DMS 273 treated with DMSO at 0.1 percent for 48 hours (cell line): ENCODE measurements around the gene RNF208.

Source experiments
- DNase-seq: peaks from one replicate; lab custom pipeline; 2025; lab: John Stamatoyannopoulos, UW

Gene RNF208

DNA sequence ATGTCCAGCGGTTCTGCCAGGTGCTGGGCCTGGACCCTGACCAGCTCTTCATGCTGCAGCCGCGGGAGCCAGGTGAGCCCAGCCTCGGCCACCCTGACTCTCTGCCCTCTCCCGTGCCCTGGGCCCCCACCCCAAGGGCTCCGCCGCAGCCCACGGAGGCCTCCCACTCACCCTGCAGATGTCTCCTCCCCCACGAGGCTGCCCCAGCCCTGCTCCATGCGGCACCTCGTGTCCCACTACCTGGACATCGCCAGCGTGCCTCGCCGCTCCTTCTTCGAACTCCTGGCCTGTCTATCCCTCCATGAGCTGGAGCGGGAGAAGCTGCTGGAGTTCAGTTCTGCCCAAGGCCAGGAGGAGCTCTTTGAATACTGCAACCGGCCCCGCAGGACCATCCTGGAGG lies 7.4 kb downstream of the RNF208 start:
- DNase-seq, result no peak

- DNase-seq, result no peak
Observed at GRCh38 chr9:137213160-137214060, 8.6 kb downstream of the RNF208 start.

DNA sequence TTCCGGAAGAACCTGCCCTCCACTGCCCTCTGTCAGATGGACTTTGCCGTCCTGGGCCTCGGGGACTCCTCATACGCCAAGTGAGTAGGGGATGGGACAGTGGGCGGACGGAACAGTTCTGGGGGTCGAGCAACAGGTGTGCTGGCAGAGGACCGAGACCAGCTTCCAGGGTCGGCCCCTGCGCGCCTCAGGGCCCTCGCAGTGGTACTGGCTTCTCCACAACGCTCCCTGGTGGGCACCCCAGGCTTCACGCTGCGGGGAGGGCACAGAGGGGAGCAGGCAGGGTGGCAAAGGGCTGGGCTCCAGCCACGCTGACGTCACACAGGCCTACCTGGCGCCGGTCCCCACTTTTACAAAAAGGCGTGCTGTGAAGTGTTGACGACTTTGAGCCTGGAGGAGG lies 9.5 kb downstream of the RNF208 start:
- DNase-seq, result no peak

DNA sequence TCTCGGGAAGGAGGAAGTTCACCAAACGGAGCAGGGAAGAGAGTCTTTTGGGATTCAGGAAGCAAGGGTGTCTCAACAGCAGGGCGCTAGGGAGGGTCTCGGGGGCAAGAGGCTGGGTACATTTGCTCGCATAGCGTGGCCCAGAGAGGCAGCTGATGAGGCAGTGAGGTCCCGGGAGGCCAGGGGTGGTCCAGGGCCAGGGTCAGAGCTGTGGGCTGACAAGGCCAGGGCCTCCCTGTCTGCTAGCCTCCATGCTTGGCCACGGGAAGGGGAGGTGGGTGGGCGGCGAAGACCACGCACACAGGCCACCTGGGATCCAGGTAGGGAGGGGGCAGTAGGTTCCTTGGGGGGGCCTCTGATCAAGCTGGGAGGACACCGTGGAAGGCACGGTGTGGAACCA lies 10.5 kb downstream of the RNF208 start:
- DNase-seq, result no peak

DNA sequence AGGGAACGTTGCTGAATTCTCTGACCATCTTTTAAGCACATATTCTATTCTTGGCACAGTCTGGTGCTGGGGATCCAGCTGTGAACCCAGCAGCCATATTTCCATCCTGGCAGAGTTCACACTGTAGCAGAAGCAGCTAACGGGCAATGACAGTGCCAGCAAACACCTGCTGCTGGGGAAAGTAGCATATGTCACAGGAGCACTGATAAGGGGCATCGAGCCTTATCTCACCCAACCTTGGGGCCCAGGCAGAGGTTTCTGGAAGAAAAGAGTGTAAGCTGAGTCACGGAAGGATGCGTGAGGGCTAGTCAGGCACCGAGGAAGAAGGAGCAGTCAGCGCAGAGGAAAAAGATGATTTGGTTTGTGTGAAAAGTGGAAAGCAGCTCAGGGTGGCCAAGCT lies 15.4 kb downstream of the RNF208 start:
- no peak for DNase-seq

DNA sequence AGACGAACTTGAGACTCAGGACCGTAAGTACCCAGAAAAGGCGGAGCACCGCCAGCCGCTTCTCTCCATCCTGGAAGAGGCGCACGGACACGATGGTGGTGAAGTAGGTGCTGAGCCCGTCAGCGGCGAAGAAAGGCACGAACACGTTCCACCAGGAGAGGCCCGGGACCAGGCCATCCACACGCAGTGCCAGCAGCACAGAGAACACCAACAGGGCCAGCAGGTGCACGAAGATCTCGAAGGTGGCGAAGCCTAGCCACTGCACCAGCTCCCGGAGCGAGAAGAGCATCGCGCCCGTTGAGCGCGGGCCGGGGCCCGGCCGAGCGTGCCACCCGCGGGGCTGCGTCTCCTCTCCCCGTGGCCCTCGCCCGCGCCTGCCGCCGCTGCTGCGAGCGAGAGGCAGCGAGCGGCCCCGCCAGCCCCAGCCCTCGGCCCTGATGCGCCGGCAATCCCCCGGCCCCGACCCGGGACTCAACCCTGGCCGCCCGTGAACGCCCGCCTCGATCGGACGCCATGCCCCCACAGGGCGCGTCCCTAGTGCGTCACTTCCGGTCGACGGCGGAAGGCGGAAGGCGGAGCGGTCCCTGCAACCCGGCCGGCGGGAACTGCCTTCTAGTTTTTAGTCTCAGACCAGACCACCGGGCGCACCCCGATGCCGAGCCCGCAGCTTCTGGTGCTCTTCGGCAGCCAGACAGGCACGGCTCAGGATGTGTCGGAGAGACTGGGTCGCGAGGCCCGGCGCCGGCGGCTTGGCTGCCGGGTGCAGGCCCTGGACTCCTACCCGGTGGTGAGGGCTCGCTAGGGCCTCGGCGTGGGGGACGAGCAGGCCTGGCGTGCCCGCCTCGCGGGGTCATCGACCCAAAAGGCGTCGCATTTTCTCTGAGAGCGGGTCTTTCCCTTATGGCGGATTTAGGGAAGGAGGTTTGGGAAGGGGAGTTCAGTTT lies 16.6 kb downstream of the RNF208 start, which contains the start of the genes NDOR1 and TMEM203:
TSS of gene NDOR1 (plus strand) at position 575 of the 944 bp plus-strand sequence. CDS start at position 653, 78 bp downstream.
TSS of gene TMEM203 (minus strand) at position 523 of the 944 bp plus-strand sequence. CDS start at position 289, 234 bp downstream.
- DNase-seq, result peak; percentile 47

- DNase-seq, result no peak
Observed at GRCh38 chr9:137204731-137205125, 17.3 kb downstream of the RNF208 start.

- no peak for DNase-seq
Observed at GRCh38 chr9:137202966-137203365, 19.1 kb downstream of the RNF208 start.

DNA sequence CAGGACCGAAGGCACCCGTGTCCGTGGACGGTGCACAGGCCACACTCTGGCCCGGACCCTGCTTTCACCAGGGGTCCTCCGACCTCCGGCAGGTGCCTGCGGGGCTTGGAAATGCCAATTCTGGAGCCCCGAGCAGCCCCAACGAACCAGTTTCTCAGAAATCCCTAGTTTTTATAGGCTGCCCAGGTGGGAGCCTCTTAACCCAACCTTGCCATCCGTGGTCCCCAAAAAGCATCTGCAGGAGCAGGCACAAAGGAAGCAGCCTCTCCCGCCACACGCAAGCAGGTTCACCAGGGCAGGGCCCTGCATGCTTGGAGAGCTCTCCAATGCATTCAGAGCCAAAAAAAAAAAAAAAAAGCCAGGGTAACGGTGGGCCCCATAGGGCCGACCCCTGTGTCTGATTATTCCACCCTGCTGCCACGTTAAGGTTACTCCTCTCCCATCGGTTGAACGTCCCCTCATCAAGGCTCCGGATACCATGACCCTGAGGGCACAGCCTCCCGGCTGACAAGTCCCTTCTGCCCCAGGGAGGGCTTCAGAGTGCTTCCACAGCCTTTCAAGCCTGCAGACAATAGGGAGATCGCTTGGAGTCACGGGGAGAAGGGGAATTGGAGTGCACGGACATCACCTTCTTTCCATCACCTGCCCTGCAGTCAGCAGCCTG lies 20.7 kb downstream of the RNF208 start:
- DNase-seq, result no peak

GRCh38 chr9:137200311-137201204 lies 21.5 kb downstream of the RNF208 start, which contains the start of gene TPRN:
Gene TPRN, minus strand, starts transcription at chr9:137200741. Its CDS starts 30 bp downstream, at chr9:137200711.
- DNase-seq, result peak; percentile 96

DNA sequence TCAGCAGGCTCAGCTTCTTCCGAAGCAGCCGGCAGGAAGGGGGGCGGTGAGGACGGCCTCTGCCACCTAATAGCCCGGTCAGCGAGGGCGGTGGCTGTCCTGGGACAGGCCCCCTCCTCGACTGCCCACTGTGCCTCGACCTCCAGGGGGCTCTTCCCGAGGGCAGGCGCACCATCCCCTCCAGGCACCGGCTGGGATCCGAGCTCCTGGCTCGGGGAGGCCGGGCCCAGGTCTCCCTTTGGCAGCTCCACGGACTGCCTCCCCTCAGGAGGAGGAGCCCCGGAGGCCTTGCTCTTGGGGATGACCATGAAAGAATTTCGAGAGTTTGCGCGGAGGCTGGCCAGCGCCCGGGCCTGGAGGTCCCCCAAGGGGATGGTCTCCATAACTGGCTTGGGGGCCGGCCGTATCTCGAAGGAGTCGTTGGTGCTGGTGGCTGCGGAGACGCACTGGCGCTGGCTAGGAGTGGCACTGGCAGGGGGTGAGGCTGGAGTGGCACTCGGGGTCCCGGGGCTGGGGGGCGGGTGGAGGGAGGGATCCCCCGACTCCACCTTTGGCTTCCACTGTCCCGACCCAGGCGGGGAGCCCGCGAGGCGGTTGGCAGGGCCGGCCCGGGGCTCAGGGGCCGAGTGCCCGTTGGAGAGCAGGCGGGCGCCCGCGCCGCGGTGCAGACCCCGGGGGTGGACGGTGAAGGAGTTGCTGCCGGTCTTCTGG lies 22.5 kb downstream of the RNF208 start:
- no peak for DNase-seq

GRCh38 chr9:137198902-137199283 lies 23.1 kb downstream of the RNF208 start:
- DNase-seq, result no peak

GRCh38 chr9:137198051-137198901 lies 23.8 kb downstream of the RNF208 start:
- DNase-seq, result no peak

DNA sequence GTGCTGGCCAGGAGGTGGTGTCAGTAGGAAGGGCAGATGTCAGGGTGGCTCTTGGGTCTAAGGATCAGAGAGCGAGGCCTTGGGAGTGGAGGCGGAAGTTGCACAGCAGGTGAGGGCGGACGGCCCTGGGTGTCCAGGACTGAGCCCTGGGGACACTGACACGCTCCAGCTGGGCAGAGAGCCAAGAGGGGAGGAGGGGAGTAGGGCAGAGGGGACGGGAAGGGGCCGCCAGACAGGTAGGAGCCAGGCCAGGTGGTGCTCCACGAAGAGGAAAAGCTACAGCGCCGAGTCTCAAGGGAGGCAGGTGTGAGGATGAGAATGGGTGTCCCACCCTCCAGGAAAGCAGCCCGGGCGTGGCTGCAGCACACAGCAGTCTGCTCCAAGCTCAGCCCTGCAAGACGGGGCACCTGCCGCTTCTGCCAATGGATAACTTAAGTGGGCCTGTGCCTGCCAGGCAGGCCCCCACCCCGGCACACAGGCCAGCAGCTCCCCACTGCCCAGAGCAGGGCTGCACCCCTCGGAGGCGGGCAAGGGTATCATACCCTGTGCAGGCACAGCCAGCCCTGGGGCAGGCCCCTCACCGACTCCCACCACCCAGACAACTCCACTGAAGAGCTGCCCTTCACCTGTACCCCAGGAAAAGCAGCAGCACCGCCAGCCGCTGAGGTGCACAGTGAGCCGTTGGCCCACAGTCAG lies 26.4 kb downstream of the RNF208 start:
- no peak for DNase-seq

- no peak for DNase-seq
Observed at GRCh38 chr9:137194909-137195308, 27.1 kb downstream of the RNF208 start.

DNA sequence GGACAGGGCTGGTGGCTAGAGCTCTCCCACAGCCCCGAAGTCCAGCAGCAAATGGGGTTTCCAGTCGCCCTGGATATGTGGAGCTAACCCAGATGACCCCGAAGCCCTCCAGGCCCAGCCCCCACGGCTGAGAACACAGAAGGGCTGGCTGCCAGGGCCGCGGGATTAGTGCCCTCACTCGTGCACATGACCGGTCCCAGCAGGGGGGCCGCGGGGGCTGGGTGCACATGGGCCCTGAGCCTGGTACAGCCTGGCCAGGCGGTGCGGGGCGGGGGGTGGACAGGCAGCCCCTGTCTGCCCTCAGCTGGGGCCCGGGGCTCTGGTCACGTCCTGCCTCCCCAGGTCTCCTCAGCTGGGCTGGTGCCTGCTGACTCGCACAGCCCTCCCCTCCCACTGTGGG lies 27.7 kb downstream of the RNF208 start:
- no peak for DNase-seq

DNA sequence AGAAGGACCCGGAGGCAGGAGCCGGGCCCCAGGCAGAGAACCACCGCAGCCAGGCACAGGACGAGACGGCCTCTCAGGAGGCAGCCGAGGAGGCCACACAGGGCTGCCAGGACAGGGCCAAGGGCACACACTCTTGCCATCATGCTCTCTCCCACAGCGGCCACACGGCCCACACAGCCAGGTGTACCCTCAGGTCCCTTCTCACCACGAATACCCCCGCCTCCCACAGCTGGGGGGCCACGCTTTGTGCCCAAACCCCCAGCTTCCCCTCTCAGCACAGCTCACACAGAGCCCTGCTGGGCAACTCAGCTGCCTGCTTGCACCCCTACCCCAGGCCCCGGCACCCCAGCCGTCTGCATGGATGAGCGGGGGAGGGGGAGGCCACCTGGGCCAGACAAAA lies 28.3 kb downstream of the RNF208 start:
- DNase-seq, result no peak

DNA sequence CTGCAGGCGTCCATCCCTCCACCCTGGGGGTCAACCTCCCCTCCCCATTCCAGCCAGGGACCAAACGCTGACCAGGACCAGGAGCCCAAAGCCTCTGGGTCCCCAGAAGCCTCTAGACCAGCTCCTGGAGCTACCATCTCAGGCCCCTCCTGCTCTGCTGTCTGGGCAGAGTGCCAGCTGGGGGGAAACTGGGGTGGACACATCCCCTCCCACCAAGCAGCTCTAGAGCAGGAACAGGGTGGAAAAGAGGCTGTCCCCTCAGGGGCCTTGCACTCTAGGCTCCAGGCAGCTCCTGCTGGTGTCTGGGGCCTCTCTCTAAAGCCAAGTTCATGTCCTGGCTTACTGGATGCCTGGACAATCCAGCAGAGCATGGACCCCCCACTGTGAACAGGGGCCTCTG lies 29.2 kb downstream of the RNF208 start:
- DNase-seq, result no peak

- DNase-seq, result no peak
Observed at GRCh38 chr9:137192448-137192780, 29.6 kb downstream of the RNF208 start.
